Loucy (cell line): ENCODE data around the gene EPSTI1.

ENCODE experiments used
- EZH2phosphoT487 ChIP-seq: fragments of 200-600 bp; IDR thresholded peaks from 2 replicates; pipeline ENCODE4 v1.6.1; 2018; ENCODE audit warnings: antibody characterized with exemption, mild to moderate bottlenecking, moderate library complexity, borderline replicate concordance
- TF ChIP-seq, protein P1 (sequence below): fragments of 200-600 bp; sonication (generic); conservative IDR thresholded peaks from 2 replicates; pipeline ENCODE4 v1.5.1; 2014; ENCODE audit warnings: mild to moderate bottlenecking, antibody characterized with exemption, low read length

DNA sequence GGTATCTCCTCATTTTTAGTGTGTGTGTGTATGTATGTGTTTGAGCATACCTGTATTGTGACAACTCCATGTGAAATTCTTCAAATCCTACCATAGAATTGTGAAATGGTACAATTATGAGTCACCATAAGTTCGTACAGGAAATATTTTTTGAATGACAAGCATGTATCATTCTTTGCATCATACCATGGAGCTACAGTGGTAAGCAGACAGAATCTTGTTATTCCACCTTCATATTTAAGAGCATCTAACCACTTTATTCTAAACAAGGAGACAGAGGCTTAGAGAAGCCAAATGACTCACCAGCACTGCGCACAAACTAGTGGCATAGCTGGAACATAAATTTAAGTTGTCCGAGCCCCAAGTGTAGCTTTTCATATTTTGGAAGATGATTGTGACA, 4.5 kb upstream of the EPSTI1 start:
- TF ChIP-seq, protein P1, sequence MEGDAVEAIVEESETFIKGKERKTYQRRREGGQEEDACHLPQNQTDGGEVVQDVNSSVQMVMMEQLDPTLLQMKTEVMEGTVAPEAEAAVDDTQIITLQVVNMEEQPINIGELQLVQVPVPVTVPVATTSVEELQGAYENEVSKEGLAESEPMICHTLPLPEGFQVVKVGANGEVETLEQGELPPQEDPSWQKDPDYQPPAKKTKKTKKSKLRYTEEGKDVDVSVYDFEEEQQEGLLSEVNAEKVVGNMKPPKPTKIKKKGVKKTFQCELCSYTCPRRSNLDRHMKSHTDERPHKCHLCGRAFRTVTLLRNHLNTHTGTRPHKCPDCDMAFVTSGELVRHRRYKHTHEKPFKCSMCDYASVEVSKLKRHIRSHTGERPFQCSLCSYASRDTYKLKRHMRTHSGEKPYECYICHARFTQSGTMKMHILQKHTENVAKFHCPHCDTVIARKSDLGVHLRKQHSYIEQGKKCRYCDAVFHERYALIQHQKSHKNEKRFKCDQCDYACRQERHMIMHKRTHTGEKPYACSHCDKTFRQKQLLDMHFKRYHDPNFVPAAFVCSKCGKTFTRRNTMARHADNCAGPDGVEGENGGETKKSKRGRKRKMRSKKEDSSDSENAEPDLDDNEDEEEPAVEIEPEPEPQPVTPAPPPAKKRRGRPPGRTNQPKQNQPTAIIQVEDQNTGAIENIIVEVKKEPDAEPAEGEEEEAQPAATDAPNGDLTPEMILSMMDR = no peak
- no peak for TF ChIP-seq EZH2phosphoT487
